Muscle layer of colon (tissue), 2 donors: Measurements from ENCODE around the gene TKT.

Experiments used
- H3K27ac ChIP-seq: one replicate; pipeline ENCODE4 v1.7.0; 2013; ENCODE audit warnings: low read depth, mild to moderate bottlenecking, low read length, moderate library complexity
- H3K27me3 ChIP-seq, 2 donors: one replicate each; pipeline ENCODE4 v1.7.0; 2013; ENCODE audit warnings: low read length in 2 of 2, mild to moderate bottlenecking in 2 of 2; ENCODE audit not compliant: insufficient read depth in 2 of 2, control insufficient read depth in 1 of 2
- H3K36me3 ChIP-seq: one replicate; pipeline ENCODE4 v1.7.0; 2013; ENCODE audit warnings: mild to moderate bottlenecking, low read length; ENCODE audit not compliant: insufficient read depth
- H3K4me1 ChIP-seq: one replicate; pipeline ENCODE4 v1.7.0; 2013; ENCODE audit warnings: mild to moderate bottlenecking, low read length; ENCODE audit not compliant: insufficient read depth
- H3K4me3 ChIP-seq, 2 donors: one replicate each; pipeline ENCODE4 v1.7.0; 2013; ENCODE audit warnings: low read length in 2 of 2, low read depth in 1 of 2, mild to moderate bottlenecking in 1 of 2, moderate library complexity in 1 of 2
- H3K9ac ChIP-seq: one replicate; pipeline ENCODE4 v1.7.0; 2013; ENCODE audit warnings: low read length
- H3K9me3 ChIP-seq: one replicate; pipeline ENCODE4 v1.7.0; 2013; ENCODE audit warnings: mild to moderate bottlenecking, low read length
- donor health status: abdominal sarcoma.
- donor health status: Adenocarcinoma of cecum.

Gene TKT

GRCh38 chr3:53248161-53248560 lies 7.7 kb downstream of the TKT start:
- H3K4me1 ChIP-seq = peaks cover 59% of the 10 kb centered on the region
- H3K36me3 ChIP-seq = peaks cover 4% of the 10 kb centered on the region
- no peak overlapping the region for H3K27ac ChIP-seq
- no peak overlapping the region for H3K4me3 ChIP-seq
- H3K27me3 ChIP-seq = no peaks in the 10 kb centered on the region
- H3K9me3 ChIP-seq = no peaks in the 10 kb centered on the region
- no peak overlapping the region for H3K9ac ChIP-seq

- peaks cover 4% of the 10 kb centered on the region for H3K36me3 ChIP-seq
- no peak overlapping the region for H3K27ac ChIP-seq
- H3K4me3 ChIP-seq = no peak overlapping the region
- peaks cover 65% of the 10 kb centered on the region for H3K4me1 ChIP-seq
- no peaks in the 10 kb centered on the region for H3K27me3 ChIP-seq
- H3K9me3 ChIP-seq = no peaks in the 10 kb centered on the region
- no peak overlapping the region for H3K9ac ChIP-seq
Measured at GRCh38 chr3:53247619-53248018, 8.2 kb downstream of the TKT start.

- Histone ChIP-seq H3K9ac (peak overlapping the region; percentile 33), H3K27me3 (no peaks in the 10 kb centered on the region), H3K36me3 (peaks cover 36% of the 10 kb centered on the region), H3K4me3 (no peak overlapping the region), H3K9me3 (no peaks in the 10 kb centered on the region), H3K4me1 (peaks cover 33% of the 10 kb centered on the region), H3K27ac (no peak overlapping the region)
Measured at GRCh38 chr3:53244271-53244670, 11.6 kb downstream of the TKT start.

DNA sequence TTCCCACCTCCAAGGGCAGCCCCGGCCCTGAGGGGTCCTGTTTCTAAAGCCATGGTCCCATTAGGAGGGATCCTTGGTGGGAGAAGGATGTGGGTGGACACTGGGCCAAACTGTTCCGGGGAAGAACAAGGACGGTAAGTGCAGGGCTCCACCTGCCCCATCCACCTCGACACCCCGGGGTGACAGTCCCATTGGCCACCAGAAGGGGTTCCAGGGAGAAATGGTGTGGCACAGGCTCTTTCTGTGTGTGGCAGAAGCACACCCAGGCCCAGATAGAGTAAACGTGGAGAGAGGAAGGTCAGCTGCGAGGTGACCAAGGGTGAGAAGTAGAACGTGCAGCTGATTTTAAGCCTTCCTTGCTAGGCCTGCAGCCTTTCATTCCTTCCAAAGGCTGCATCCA lies 12.0 kb downstream of the TKT start:
- peaks cover 39% of the 10 kb centered on the region for H3K36me3 ChIP-seq
- peaks cover 32% of the 10 kb centered on the region for H3K4me1 ChIP-seq
- H3K4me3 ChIP-seq = no peak overlapping the region
- no peaks in the 10 kb centered on the region for H3K9me3 ChIP-seq
- H3K9ac ChIP-seq = no peak overlapping the region
- no peaks in the 10 kb centered on the region for H3K27me3 ChIP-seq
- H3K27ac ChIP-seq = no peak overlapping the region

GRCh38 chr3:53243165-53243564 lies 12.7 kb downstream of the TKT start:
- H3K9ac ChIP-seq = no peak overlapping the region

GRCh38 chr3:53242642-53243041 lies 13.2 kb downstream of the TKT start:
- H3K9ac ChIP-seq = no peak overlapping the region
- peaks cover 32% of the 10 kb centered on the region for H3K4me1 ChIP-seq
- H3K36me3 ChIP-seq = peaks cover 48% of the 10 kb centered on the region
- no peaks in the 10 kb centered on the region for H3K9me3 ChIP-seq
- H3K27ac ChIP-seq = no peak overlapping the region
- H3K27me3 ChIP-seq = no peaks in the 10 kb centered on the region
- H3K4me3 ChIP-seq = no peak overlapping the region

More at GRCh38 chr3:53243165-53243564, 12.7 kb downstream of the TKT start:
- Histone ChIP-seq H3K27me3 (no peaks in the 10 kb centered on the region), H3K4me1 (peaks cover 36% of the 10 kb centered on the region), H3K36me3 (peaks cover 45% of the 10 kb centered on the region), H3K27ac (no peak overlapping the region), H3K9me3 (no peaks in the 10 kb centered on the region), H3K4me3 (no peak overlapping the region)

- Histone ChIP-seq H3K9me3 (no peaks in the 10 kb centered on the region), H3K27ac (no peak overlapping the region), H3K4me1 (peaks cover 30% of the 10 kb centered on the region), H3K36me3 (peaks cover 48% of the 10 kb centered on the region), H3K27me3 (no peaks in the 10 kb centered on the region), H3K9ac (no peak overlapping the region), H3K4me3 (no peak overlapping the region)
Measured at GRCh38 chr3:53242155-53242554, 13.7 kb downstream of the TKT start.

GRCh38 chr3:53240989-53241972 lies 14.5 kb downstream of the TKT start:
- H3K36me3 ChIP-seq = peaks cover 48% of the 10 kb centered on the region
- no peak overlapping the region for H3K4me3 ChIP-seq
- H3K4me1 ChIP-seq = peaks cover 36% of the 10 kb centered on the region

GRCh38 chr3:53239800-53240199 lies 16.0 kb downstream of the TKT start:
- Histone ChIP-seq H3K9me3 (no peaks in the 10 kb centered on the region), H3K9ac (no peak overlapping the region), H3K27ac (peak overlapping the region; percentile 29), H3K4me3 (no peak overlapping the region), H3K4me1 (peaks cover 39% of the 10 kb centered on the region), H3K36me3 (peaks cover 49% of the 10 kb centered on the region), H3K27me3 (no peaks in the 10 kb centered on the region)

More at GRCh38 chr3:53240989-53241972, 14.5 kb downstream of the TKT start:
- no peak overlapping the region for H3K9ac ChIP-seq
- H3K27ac ChIP-seq = no peak overlapping the region
- H3K27me3 ChIP-seq = no peaks in the 10 kb centered on the region
- no peaks in the 10 kb centered on the region for H3K9me3 ChIP-seq

DNA sequence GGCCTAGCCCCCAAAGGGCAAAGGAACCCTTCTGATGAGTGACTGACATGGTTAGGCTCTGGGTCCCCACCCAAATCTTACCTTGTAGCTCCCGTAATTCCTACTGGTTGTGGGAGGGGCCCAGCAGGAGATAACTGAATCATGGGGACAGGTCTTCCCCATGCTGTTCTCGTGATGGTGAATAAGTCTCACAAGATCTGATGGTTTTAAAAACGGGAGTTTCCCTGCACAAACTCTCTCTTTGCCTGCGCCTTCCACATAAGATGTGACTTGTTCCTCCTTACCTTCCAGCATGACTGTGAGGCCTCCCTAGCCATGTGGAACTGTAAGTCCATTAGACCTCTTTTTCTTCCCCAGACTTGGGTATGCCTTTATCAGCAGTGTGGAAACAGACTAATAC lies 16.9 kb downstream of the TKT start:
- Histone ChIP-seq H3K9me3 (no peaks in the 10 kb centered on the region), H3K4me3 (no peak overlapping the region), H3K36me3 (peaks cover 58% of the 10 kb centered on the region), H3K27me3 (no peaks in the 10 kb centered on the region), H3K4me1 (peaks cover 36% of the 10 kb centered on the region), H3K9ac (no peak overlapping the region), H3K27ac (no peak overlapping the region)

- no peak overlapping the region for H3K4me3 ChIP-seq
- no peaks in the 10 kb centered on the region for H3K27me3 ChIP-seq
- no peaks in the 10 kb centered on the region for H3K9me3 ChIP-seq
- peaks cover 60% of the 10 kb centered on the region for H3K36me3 ChIP-seq
- H3K9ac ChIP-seq = no peak overlapping the region
- peaks cover 30% of the 10 kb centered on the region for H3K4me1 ChIP-seq
- H3K27ac ChIP-seq = peak overlapping the region; percentile 3
Measured at GRCh38 chr3:53238051-53238850, 17.6 kb downstream of the TKT start.
